Kidney epithelial cell (primary cell): ENCODE data around the gene PTPRU. TPM values are rescaled to one million over a fixed set of nuclear protein-coding genes. Genes with fewer than 3 reads are reported as not detected.
A peak's percentile ranks its signal among the peaks of the same experiment; 100 is the strongest.

Experiments used
- DNase-seq: peaks from one replicate; pipeline ENCODE4 v3.0.0-alpha.2; 2010; ENCODE audit warnings: low read depth
- H3K27me3 ChIP-seq: 2 replicates; pipeline ENCODE4 v1.6.0; 2011; ENCODE audit warnings: low read length; ENCODE audit not compliant: control insufficient read depth, insufficient read depth
- H3K36me3 ChIP-seq: 2 replicates; pipeline ENCODE4 v1.5.1; 2011; ENCODE audit warnings: low read length; ENCODE audit not compliant: control insufficient read depth, insufficient read depth
- H3K4me3 ChIP-seq: 2 replicates; pipeline ENCODE4 v1.5.1; 2011; ENCODE audit warnings: low read depth, mild to moderate bottlenecking, control low read depth, low read length
- CTCF ChIP-seq: IDR thresholded peaks from 2 replicates; pipeline ENCODE4 v1.5.1; 2011; ENCODE audit warnings: mild to moderate bottlenecking, moderate library complexity, low read length, control low read depth, inconsistent platforms; ENCODE audit not compliant: insufficient read depth, poor library complexity, severe bottlenecking
- total RNA-seq: library from RNA; depleted of rRNA; stranded (reverse); fragments of >200 nt; gene quantifications from 2 replicates; pipeline ENCODE4 v1.2.3, GENCODE V29; 2015

The PTPRU gene
- total RNA-seq, 1 donor from 2014 or later = 55.4 TPM

DNA sequence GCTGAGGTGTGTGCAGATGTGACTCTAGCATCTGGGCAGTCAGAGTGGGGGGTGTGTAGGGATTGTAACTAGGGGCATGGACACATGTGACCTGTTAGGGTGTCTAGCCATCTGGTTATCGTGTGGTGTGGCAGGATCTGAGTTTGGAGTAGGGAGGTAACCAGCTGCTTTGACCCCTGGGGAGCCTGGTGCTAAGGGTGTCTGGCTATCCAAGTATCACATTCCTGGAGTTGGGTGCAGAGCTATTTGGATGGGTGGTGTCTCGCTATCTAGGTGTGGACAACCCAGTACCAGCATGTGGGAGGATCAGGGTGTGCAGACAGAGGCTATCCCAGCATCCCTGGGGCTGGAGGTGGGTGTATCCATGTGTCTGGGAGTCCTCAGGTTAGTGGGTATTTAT lies 4.7 kb downstream of the PTPRU start:
- no peak overlapping the region for H3K4me3 ChIP-seq
- no peaks in the 10 kb centered on the region for H3K27me3 ChIP-seq
- no peaks in the 10 kb centered on the region for H3K36me3 ChIP-seq
- DNase-seq = no peak
- TF ChIP-seq CTCF = no peak

DNA sequence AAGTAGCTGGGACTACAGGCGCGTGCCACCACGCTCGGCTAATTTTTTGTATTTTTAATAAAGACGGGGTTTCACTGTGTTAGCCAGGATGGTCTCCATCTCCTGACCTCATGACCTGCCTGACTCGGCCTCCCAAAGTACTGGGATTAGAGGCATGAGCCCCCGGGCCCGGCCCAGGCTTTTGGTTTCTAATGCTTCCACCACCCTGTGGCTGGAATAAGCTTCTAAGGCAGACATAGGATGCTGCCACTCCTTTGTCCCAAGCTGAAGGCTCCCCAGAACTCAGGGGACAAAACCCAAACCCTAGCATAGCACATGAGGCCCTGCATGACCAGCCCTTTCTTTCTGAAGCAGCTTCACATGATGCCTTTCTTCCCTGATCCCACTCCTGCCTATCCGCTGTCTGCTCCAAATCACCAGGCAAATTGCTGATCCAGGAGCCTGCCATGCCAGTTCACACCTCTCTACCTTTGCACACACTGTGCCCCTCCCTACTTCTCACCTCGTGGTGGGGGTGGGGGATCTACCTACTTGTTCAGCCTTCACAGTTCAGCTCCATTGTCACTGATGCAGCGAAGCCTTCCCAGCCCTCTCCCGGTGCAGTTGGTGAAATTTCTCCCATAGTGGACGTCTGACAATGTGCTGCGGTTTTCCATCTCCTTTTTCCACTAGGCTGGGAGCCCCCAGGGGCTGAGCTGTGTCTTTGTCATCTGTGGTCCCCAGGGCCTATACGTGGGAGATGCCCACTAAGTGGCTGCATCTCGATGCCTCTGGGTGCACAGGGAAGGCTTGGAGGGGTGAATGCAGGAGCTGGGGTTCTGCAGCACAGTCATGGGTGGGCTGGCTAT lies 6.9 kb downstream of the PTPRU start:
- no peak for TF ChIP-seq CTCF
- no peaks in the 10 kb centered on the region for H3K27me3 ChIP-seq
- H3K36me3 ChIP-seq = no peaks in the 10 kb centered on the region
- DNase-seq = no peak
- H3K4me3 ChIP-seq = no peak overlapping the region

GRCh38 chr1:29243871-29244200 lies 7.5 kb downstream of the PTPRU start:
- no peaks in the 10 kb centered on the region for H3K36me3 ChIP-seq
- DNase-seq = no peak

GRCh38 chr1:29245261-29245660 lies 8.9 kb downstream of the PTPRU start:
- Histone ChIP-seq H3K36me3 (no peaks in the 10 kb centered on the region), H3K4me3 (no peak overlapping the region), H3K27me3 (no peaks in the 10 kb centered on the region)
- DNase-seq = no peak
- TF ChIP-seq CTCF = no peak

More at GRCh38 chr1:29243871-29244200, 7.5 kb downstream of the PTPRU start:
- Histone ChIP-seq H3K4me3 (no peak overlapping the region), H3K27me3 (no peaks in the 10 kb centered on the region)
- no peak for TF ChIP-seq CTCF

GRCh38 chr1:29245876-29246275 lies 9.6 kb downstream of the PTPRU start:
- Histone ChIP-seq H3K36me3 (no peaks in the 10 kb centered on the region), H3K4me3 (no peak overlapping the region), H3K27me3 (no peaks in the 10 kb centered on the region)
- no peak for DNase-seq
- TF ChIP-seq CTCF = peak; percentile 59

DNA sequence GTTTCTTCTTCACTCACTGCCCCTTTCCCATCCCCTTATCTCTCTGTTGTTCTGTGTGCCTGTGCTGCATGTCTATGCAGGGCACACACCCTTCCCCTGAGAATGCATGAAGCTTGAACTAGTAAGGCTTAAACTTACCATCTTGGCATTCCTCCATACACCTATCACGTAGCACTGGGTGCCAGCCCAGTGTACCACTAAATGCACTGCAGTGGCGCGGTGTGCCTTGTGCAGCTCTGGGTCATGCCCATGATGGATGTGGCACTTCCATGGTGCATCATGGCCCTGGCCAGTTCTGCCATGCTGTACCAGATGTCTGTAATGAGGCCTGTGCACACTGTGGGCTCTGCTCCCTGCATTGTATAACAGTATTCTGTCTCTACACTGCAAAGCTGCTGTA lies 10.7 kb downstream of the PTPRU start:
- Histone ChIP-seq H3K27me3 (no peaks in the 10 kb centered on the region), H3K4me3 (no peak overlapping the region), H3K36me3 (no peaks in the 10 kb centered on the region)
- no peak for TF ChIP-seq CTCF
- DNase-seq = no peak
